ENCODE measurements around the gene CYP27C1.

CYP27C1 gene

DNA sequence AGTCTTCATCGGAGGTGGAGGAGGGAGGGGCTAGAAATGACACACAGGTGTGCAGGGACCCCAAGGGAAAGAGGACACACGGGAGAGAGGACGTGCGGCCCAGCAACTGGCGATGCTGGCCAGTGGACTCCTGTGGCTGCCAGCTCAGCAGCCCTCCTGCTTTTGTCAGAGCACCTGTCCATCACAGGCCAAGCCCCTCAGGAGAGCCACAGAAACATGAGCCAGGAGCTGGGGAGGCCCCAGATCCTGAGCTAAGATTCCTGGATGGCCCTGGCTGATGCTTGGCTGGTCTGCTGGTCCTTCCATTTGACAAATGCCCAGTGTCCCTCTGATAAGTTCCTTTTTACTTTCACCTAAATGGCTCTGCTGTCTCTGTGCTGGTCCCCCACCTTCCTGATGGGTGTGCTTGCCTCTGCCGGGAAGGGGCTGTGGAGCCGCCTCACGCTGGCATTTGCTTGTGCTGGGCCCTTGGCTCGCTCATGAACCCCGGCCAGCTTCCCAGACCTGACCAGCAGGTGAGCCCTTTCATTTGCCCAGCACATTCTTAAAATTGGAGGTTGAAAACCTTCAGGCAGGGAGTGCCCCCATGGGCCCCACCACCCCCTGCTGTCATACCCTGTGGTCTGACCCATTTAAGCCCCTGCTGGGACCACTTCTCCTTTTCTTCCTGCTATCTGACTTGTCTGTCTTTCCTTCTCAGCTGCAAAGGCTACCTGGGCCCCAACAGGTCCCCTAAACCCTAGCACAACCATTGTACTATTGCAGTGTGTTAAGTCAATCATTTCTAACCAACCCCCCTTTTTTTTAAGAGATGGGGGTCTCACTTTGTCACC lies 37.3 kb downstream of the CYP27C1 start:
- no peak overlapping the region for H3K4me2 ChIP-seq
- no peak overlapping the region for H3K4me3 ChIP-seq
- TF ChIP-seq Cebpa-rat (IDR thresholded peaks at IDR 0.05): no peak
- H3K9ac ChIP-seq: no peak overlapping the region
- H3K36me3 ChIP-seq: no peaks in the 10 kb centered on the region
- no peaks in the 10 kb centered on the region; the same call in 1 of the 2 replicates for H3K9me3 ChIP-seq
- no peak overlapping the region for H3K27ac ChIP-seq
- H3K27me3 ChIP-seq: no peaks in the 10 kb centered on the region
- H3K4me1 ChIP-seq: peaks cover 16% of the 10 kb centered on the region
- no peaks in the 10 kb centered on the region for H4K20me1 ChIP-seq

DNA sequence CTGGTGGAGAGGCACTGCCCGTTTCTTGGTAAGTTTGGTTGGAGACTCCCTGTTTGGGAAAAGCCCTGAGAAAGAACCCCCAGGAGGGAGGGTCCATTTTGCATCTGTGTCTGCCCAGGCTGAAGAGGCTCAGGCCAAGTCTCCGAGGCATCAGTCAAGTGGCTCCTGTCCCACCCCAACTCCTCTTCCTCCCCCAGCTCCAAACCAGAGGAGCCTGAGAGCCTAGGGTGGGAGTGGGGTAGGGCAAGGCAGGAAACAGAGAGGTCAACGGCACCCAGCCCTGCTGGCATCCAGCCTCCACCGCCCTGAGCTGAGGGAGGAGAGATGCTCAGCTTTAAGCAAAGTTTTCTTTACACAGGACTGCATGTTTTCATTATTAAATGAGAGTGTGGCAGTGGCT lies 38.2 kb downstream of the CYP27C1 start:
- Histone ChIP-seq H3K9me3 (no peaks in the 10 kb centered on the region; the same call in 1 of the 2 replicates), H3K4me1 (peaks cover 16% of the 10 kb centered on the region), H4K20me1 (no peaks in the 10 kb centered on the region), H3K27ac (no peak overlapping the region), H3K36me3 (no peaks in the 10 kb centered on the region), H3K9ac (no peak overlapping the region), H3K4me3 (no peak overlapping the region), H3K4me2 (no peak overlapping the region), H3K27me3 (no peaks in the 10 kb centered on the region)
- no peak for TF ChIP-seq Cebpa-rat (IDR thresholded peaks at IDR 0.05)

DNA sequence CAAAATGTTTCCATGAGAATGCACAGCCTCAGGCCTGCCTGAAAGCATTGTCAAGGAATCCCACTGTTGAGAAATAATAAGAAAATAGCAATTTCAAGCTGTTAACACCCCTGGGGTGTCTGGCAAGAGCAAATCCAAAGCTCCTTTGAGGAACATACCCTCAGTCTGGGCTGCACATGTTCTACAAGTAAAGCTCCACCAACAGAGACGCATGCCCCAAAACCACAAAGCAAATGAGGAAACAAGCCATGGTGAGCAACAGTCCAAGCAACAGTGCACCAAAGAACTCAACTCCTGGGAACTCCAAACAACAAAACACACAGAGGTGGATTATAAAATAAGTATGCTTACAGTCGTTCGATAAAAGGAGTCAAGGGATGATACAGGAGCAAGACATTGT lies 40.3 kb downstream of the CYP27C1 start:
- peak overlapping the region; percentile 12 for H3K4me2 ChIP-seq
- no peaks in the 10 kb centered on the region for H4K20me1 ChIP-seq
- H3K4me1 ChIP-seq: peaks cover 26% of the 10 kb centered on the region
- H3K27ac ChIP-seq: no peak overlapping the region
- no peak for TF ChIP-seq Cebpa-rat (IDR thresholded peaks at IDR 0.05)
- H3K4me3 ChIP-seq: no peak overlapping the region
- H3K9me3 ChIP-seq: no peaks in the 10 kb centered on the region; the same call in 1 of the 2 replicates
- H3K27me3 ChIP-seq: no peaks in the 10 kb centered on the region
- H3K36me3 ChIP-seq: no peaks in the 10 kb centered on the region
- H3K9ac ChIP-seq: no peak overlapping the region

DNA sequence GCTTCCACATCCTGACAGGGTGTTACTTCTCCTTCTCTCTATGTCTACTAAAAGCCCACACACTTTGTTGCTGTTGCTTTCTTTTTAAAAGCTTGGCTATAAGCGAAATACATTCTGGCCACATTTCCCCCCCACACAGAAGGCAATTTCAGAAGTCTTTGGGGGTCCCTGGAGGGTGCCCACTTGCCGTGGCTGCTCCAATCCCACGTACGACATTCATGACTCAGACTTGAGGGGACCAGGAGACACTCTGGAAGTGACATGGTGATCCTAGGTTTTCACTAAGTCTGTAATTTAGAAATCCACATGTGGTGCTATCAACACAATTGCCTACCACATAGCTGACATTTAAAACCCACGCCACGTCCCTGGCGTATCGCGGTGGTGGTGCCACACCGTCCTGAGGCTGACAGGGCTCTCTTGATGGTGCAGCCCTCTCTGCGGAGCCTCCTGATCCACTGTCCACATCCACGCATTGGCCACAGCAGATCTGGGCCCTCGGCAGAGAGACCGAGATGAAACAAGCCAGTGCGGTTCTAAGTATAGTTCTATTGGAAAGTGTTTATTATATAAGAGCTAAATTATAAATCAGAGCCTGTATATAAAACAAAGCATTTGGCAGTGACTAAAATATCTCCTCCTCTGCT lies 42.4 kb downstream of the CYP27C1 start:
- Histone ChIP-seq H3K4me2 (no peak overlapping the region), H3K9me3 (no peaks in the 10 kb centered on the region; the same call in 1 of the 2 replicates), H3K27ac (no peak overlapping the region), H3K9ac (no peak overlapping the region), H3K4me3 (no peak overlapping the region), H4K20me1 (no peaks in the 10 kb centered on the region), H3K36me3 (no peaks in the 10 kb centered on the region), H3K4me1 (peaks cover 35% of the 10 kb centered on the region), H3K27me3 (no peaks in the 10 kb centered on the region)
- TF ChIP-seq Cebpa-rat (IDR thresholded peaks at IDR 0.05): no peak

DNA sequence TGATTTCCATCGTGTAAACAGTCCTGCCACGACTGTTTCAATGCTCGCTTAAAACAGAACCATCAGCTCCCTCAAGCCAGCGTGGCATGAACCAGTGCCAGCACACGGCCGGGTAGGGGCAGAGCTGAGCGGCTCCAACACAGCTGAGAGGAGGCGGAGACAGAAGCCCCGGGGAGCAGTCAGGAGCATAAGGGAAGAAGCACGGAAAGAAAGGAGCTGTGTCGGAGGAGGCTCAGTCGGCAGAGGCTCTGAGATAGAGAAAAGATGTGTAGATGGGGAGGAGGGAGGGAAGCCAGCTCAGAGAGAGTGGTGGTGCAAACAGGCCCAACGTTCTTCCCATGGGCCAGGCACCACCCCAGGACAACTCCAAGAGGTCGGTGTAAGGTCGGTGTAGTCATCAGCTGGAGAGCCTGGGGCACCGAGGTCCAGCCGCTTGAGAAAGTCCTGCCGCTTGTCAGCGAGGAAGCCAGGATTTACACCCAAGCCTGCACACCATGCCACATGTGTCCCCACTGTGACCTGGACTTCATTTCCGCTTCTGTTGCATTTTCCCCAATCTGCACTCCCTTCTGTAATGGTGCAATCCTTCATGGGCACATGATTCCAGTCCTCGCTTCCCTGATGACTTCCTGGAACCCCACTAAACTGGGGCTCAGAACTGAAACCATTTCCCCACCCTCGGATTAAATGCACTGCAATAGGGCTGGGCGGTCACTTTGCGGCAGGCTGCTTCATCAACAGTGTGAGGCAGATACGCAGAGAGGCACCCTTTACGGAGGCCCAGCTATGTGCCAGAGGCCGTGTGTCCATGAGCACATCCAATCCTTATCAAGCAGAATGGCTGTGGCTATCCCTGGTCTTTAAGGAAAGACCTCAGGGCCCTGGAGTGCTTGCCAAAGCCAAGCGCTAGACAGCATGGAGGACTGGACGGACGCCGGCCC lies 43.5 kb downstream of the CYP27C1 start:
- Histone ChIP-seq H3K27ac (no peak overlapping the region), H3K4me1 (peaks cover 35% of the 10 kb centered on the region), H3K9ac (no peak overlapping the region), H3K9me3 (no peaks in the 10 kb centered on the region; the same call in 1 of the 2 replicates), H3K27me3 (no peaks in the 10 kb centered on the region), H3K4me3 (no peak overlapping the region), H3K4me2 (no peak overlapping the region), H3K36me3 (no peaks in the 10 kb centered on the region), H4K20me1 (no peaks in the 10 kb centered on the region)
- TF ChIP-seq Cebpa-rat (IDR thresholded peaks at IDR 0.05): no peak

DNA sequence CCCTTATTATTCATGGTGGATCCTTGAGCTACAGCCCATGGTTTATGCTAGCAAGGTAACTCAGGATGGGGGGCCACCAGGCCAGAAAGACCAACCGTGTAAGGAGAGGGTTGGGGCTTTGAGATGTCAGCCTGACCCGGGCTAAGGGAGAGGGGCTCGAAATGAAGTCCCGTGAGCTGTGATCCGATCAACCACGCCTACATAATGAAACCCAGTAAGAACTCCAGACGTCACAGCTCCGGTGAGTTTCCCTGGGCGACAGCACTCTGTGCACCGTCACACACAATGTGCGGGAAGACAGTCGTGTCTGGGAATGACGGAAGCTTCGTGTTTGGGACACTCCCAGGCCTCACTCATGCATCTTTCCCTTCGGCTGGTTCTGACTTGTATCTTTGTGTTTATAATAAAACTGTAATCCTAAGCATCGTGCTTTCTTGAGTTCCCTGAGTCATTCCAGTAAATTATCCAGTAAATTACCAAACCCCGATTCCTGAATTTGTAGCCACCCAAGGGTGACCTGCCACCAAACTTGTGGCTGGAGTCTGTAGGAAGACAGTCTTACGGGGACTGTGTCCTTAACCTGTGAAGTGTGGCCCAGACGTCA lies 44.2 kb downstream of the CYP27C1 start:
- no peak for TF ChIP-seq Cebpa-rat (IDR thresholded peaks at IDR 0.05)

GRCh38 chr2:127175041-127175721 lies 44.9 kb downstream of the CYP27C1 start:
- no peak overlapping the region for H3K9ac ChIP-seq
- H3K4me1 ChIP-seq: peaks cover 34% of the 10 kb centered on the region
- no peaks in the 10 kb centered on the region for H3K27me3 ChIP-seq
- no peaks in the 10 kb centered on the region for H3K9me3 ChIP-seq
- no peak for TF ChIP-seq Cebpa-rat (IDR thresholded peaks at IDR 0.05)
- no peaks in the 10 kb centered on the region for H4K20me1 ChIP-seq
- H3K36me3 ChIP-seq: no peaks in the 10 kb centered on the region
- no peak overlapping the region for H3K27ac ChIP-seq
- peak overlapping the region; percentile 44 for H3K4me2 ChIP-seq
- H3K4me3 ChIP-seq: no peak overlapping the region

More for the DNA sequence above, 44.2 kb downstream of the CYP27C1 start:
- Histone ChIP-seq H3K4me2 (peak overlapping the region; percentile 44), H3K27ac (no peak overlapping the region), H3K4me1 (peaks cover 35% of the 10 kb centered on the region), H3K9ac (no peak overlapping the region), H3K27me3 (no peaks in the 10 kb centered on the region), H3K9me3 (no peaks in the 10 kb centered on the region; the same call in 1 of the 2 replicates), H3K36me3 (no peaks in the 10 kb centered on the region), H3K4me3 (no peak overlapping the region), H4K20me1 (no peaks in the 10 kb centered on the region)

DNA sequence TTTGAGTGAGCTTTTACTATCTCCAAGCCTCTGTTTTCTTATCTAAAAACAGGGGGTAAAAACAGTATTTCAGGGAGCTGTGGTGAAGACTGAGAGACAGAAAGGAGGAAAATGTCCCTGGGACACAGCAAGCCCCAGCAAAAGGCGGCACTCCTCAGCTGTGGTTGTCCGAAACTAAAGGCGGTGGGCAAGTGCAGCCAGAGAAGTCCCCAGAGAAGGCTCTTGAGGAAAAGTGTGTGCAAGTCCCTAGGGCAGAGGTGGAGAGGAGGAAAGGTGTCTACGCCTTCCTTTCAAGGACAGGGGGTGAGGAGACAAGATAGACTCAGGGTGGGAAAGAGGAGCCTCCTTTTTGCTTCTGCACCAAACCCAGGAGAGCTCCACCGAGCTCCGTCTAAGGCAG lies 45.5 kb downstream of the CYP27C1 start:
- no peak overlapping the region for H3K27ac ChIP-seq
- no peaks in the 10 kb centered on the region for H3K27me3 ChIP-seq
- H3K9ac ChIP-seq: no peak overlapping the region
- peaks cover 29% of the 10 kb centered on the region for H3K4me1 ChIP-seq
- H3K4me2 ChIP-seq: peak overlapping the region; percentile 44
- no peak for TF ChIP-seq Cebpa-rat (IDR thresholded peaks at IDR 0.05)
- H3K9me3 ChIP-seq: no peaks in the 10 kb centered on the region
- H3K4me3 ChIP-seq: no peak overlapping the region
- H3K36me3 ChIP-seq: no peaks in the 10 kb centered on the region
- H4K20me1 ChIP-seq: no peaks in the 10 kb centered on the region

DNA sequence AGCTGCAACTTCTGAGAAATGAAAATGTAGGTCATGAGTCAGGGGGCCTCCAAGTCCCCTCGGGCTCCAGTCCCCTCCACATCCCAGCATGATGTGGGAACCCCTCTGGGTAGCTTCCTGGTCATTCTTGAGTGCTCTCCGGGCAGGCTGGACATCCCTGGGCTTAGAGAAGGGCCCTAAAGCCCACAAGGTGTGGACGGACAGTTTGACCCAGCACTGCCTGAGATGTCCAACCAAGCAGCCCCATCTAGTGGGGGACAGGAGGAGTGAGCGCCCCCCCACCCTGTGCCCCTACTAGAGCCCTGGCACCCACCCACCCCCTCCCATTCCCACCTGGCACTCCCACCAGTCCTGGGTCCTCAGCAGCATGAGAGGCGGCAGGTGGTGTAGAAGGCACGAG lies 46.0 kb downstream of the CYP27C1 start:
- TF ChIP-seq Cebpa-rat (IDR thresholded peaks at IDR 0.05): no peak
- Histone ChIP-seq H3K4me2 (no peak overlapping the region), H3K27ac (no peak overlapping the region), H4K20me1 (no peaks in the 10 kb centered on the region), H3K9me3 (no peaks in the 10 kb centered on the region), H3K36me3 (no peaks in the 10 kb centered on the region), H3K4me1 (peaks cover 25% of the 10 kb centered on the region), H3K27me3 (no peaks in the 10 kb centered on the region), H3K9ac (no peak overlapping the region), H3K4me3 (no peak overlapping the region)
